ENCODE results near the gene MAP4K4. TPM values are rescaled to one million over a fixed set of nuclear protein-coding genes. Genes with fewer than 3 reads are reported as not detected.
A peak's percentile ranks its signal among the peaks of the same experiment; 100 is the strongest.

Gene MAP4K4
- polyA plus RNA-seq, 1 donor from 2014 or later = 9.3 TPM

DNA sequence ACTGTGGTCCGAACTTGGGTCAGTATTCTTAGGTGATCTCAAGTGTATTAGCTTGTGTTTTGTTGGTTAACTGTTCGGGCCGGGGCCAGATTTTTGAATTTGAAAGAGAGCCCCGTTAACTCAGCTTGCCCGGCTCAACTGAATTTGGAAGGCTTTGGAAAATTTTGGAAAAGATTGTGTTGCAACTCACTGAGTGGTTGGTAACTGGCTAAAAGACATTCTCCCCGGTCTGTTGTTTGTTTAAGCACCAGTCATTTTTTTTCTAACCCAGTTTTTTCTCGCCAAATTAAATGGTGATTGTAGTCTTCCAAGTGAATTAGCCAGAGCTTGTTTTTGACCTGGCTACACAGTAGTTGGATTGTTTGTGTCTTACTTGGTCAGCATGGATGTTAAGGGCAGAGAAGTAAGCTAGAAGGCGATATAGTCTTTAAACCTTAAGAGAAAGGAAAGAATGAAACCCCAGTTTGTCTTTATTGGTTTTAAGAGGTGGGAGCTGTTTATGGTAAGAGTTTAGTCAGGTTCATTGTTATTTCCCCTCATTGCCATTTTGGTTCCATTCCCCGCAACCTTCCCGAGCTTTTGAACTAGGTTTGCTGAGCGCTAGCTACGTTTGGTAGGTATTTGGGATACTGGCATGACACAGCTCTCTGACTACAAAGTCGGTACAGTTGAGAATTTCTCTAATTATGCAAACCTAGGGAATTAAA, 2.4 kb downstream of the MAP4K4 start:
- Mint-ChIP-seq H3K4me1 (peaks cover 23 to 44% (median 34%) of the 10 kb centered on the region in 3 donors), H3K36me3 (peaks cover 8% of the 10 kb centered on the region), H3K4me3 (no peak overlapping the region), H3K9me3 (peaks cover 0 to 4% (median 0%) of the 10 kb centered on the region in 3 donors), H3K27ac (no peak overlapping the region), H3K27me3 (no peaks in the 10 kb centered on the region)

DNA sequence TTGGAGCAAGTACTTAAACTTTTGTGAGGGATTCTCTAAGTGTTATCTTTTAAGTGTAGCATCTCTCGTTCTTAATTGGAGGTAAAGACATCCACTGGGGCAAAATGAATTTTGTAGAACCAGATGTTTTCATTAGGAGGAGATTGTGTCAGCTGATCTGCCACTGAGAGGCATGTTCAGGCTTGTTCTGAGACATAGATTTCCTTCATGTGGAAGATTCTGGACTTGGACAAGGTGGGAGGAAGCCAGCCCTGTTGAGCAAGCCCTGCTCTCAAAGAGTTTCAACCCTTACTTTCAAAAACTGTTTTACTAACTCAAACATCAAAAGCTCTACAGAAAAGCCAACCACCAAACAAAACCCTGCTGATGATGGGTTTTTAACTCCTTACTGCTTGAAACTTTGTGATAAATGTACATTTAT, 6.5 kb downstream of the MAP4K4 start:
- Mint-ChIP-seq H3K9me3 (peaks cover 0 to 4% (median 0%) of the 10 kb centered on the region in 3 donors), H3K4me3 (peak overlapping the region; percentile 66 to 92 (median 86)), H3K27me3 (no peaks in the 10 kb centered on the region), H3K4me1 (peaks cover 48 to 66% (median 49%) of the 10 kb centered on the region in 3 donors), H3K27ac (peak overlapping the region; percentile 93 to 97 (median 96)), H3K36me3 (peaks cover 8% of the 10 kb centered on the region)

DNA sequence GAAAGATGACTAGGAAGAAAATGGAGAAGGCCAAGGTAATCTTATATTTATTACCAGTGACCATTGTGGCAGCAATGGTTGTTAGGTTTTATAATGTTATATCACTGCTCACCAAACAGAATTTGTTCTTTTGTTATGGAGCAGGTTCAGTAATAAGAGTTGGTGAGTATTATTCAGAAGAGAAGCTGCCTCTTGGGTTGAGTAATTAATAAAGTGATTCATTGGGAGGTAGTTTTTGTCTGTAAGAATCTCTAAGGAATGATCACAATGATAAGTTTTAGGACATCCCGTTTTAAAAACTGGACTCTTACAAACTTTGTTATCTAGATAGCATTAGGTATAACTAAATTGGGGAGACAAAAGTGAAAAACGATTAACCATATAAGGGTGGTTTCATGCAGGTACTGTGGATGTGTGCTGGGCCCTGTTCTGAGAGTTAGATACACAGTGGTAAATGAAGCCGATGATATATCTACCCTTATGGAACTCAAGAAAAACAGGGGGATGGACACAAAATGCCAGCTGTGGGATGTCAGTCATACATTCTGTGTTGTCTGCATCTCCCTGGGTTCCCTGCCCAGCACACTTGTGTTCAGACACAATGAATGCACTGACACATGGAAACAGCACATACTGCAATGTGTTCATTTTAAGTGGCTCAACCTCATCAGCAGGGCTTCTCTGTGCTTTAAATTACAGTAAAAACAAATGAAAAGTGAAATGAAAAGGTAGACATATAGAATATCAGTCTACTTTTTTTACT, 7.5 kb downstream of the MAP4K4 start:
- Mint-ChIP-seq H3K27ac (peak overlapping the region; percentile 93 to 97 (median 96)), H3K4me1 (peaks cover 50 to 73% (median 56%) of the 10 kb centered on the region in 3 donors), H3K27me3 (no peaks in the 10 kb centered on the region), H3K9me3 (peaks cover 0 to 4% (median 0%) of the 10 kb centered on the region in 3 donors), H3K36me3 (peaks cover 8% of the 10 kb centered on the region), H3K4me3 (peak overlapping the region in 3 of 4 donors; percentile 80 to 92 (median 83))

DNA sequence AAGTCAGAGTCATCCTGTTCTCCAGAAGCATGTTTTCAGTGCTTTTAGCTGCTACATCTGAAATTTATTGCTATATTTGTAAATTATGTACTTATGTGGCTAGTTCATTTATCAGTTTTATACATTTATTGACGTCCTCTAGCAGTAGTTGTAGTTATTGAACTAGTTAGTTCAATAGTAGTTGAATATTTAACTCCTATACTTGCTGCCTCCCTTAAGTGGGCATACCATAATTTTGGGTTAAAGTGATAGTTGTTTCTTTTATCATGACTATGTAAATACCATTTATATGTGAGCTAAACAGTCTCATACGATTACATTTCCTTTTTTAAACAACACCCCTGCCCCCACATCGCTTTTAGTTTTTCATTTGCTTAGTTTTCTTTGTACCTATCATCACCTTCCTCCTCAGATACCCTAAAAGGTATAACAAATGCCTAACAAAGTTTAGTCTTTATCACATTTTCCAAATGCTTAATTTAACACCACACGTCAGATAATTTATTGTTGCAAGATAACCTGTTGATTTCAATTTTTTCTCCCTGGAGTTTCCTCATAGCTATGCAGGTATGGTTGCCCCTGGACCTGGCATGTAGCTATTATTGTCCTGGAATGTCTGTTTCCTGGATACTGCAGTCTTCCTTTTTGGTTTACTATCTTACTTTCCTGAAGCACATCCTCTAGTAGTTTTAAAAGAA, 8.8 kb downstream of the MAP4K4 start:
- no peaks in the 10 kb centered on the region for H3K27me3 Mint-ChIP-seq
- H3K4me3 Mint-ChIP-seq = peak overlapping the region in 3 of 4 donors; percentile 74 to 79 (median 79)
- peaks cover 8% of the 10 kb centered on the region for H3K36me3 Mint-ChIP-seq
- peaks cover 0 to 4% (median 0%) of the 10 kb centered on the region in 3 donors for H3K9me3 Mint-ChIP-seq
- H3K27ac Mint-ChIP-seq = peak overlapping the region; percentile 27 to 91 (median 85)
- H3K4me1 Mint-ChIP-seq = peaks cover 53 to 78% (median 64%) of the 10 kb centered on the region in 3 donors

DNA sequence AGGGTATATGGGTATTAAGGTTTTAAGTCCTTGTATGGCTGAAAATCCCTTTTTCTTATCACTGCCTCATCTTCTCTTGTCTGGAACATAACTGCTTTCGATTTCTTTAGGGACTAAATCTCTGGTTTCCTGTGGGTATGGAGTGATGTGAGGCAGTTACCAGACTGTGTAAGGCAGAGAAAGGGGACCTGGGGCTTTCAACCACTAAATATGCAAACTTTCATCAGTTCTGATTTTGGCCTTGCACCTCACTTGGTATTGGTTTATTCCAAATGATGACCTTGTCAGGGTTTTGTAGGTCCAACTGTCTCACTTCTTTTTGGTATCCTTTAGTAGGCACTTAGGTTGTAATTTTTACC, 9.3 kb downstream of the MAP4K4 start:
- Mint-ChIP-seq H3K27ac (peak overlapping the region; percentile 27 to 91 (median 85)), H3K36me3 (peaks cover 8% of the 10 kb centered on the region), H3K27me3 (no peaks in the 10 kb centered on the region), H3K4me3 (peak overlapping the region; percentile 35 to 79 (median 76)), H3K4me1 (peaks cover 53 to 77% (median 67%) of the 10 kb centered on the region in 3 donors), H3K9me3 (peaks cover 0 to 4% (median 0%) of the 10 kb centered on the region in 3 donors)

DNA sequence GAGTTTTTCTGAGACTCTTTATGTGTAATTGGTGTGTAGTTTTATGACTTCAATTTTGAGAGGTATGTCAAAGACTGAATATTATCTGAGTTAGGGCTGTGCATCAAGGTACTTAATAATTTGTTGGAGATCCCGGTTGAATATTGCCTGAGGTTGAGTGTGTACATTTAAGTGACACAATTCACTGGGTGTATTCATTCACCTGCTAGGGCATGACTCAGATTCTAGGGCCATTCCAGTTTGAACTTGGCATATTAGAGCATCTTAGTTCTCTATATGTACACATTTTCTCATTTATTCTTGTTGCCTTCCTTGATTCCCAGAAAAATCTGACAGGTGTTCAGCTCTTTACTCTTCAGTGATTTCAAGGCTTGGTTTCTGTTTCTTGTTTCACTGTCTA, 12.5 kb downstream of the MAP4K4 start:
- Mint-ChIP-seq H3K9me3 (no peaks in the 10 kb centered on the region), H3K4me3 (peak overlapping the region; percentile 36 to 90 (median 64)), H3K4me1 (peaks cover 42 to 67% (median 57%) of the 10 kb centered on the region in 3 donors), H3K27me3 (no peaks in the 10 kb centered on the region), H3K27ac (peak overlapping the region; percentile 59 to 84 (median 80)), H3K36me3 (no peaks in the 10 kb centered on the region)

DNA sequence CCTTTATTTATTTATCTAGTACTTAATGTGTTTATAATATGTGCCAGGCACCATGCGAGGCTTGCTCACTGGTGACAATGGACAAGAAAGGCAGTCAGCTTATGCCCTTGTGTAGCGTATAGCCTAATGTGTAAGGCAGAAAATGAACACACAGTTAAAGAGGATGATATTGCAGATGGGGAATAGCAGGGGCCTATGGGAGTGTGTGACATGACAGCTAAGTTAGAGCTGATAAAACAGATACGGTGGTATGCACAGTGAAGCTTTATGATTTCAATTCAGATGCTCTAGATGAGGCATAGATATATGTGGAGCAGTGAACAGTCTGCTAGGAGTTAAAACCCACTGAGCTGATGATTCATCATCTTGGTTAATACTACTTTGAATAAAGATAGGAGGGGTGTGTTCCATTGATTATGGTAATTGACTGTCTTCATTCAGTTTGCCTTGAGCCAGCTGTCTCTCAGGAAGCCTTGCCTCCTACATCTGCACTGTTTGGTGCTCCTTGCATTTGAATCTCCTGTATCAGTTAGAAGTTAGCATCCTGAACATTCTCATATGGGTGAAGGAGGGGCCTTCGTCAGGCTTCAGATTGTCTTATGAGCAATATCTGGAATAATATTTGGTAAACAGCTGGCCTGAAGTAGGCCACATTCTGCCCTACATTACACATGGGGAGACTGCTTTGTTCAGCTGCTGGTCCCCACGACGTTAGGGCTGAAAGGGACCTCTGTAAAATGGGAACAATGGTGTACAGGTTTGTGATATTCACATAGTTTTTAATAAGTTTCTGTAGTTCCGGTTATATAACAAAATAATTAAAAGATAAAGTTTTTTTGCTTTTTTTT, 13.2 kb downstream of the MAP4K4 start:
- Mint-ChIP-seq H3K4me1 (peaks cover 46 to 66% (median 54%) of the 10 kb centered on the region in 3 donors), H3K4me3 (peak overlapping the region; percentile 44 to 90 (median 71)), H3K36me3 (no peaks in the 10 kb centered on the region), H3K27ac (peak overlapping the region; percentile 59 to 84 (median 80)), H3K27me3 (no peaks in the 10 kb centered on the region), H3K9me3 (no peaks in the 10 kb centered on the region)

DNA sequence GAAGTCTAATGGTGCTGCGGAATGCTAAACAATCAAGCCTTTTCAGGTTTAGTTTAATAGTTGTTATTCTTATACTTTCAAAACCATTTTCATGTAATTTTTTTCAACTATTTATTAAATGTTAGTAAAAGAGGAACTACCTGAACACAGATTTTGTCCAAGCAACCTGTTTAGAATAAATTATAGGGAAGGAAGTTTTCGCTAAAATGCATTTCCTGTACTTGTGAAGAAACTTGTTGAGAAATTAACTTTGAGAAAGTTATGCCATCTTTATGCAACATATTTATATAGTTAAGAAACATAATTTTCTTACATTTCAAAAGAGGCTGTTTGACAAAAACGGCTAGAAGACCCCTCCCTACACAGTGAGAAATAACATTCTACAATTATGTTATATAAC, 16.6 kb downstream of the MAP4K4 start:
- no peaks in the 10 kb centered on the region for H3K9me3 Mint-ChIP-seq
- H3K27me3 Mint-ChIP-seq = no peaks in the 10 kb centered on the region
- peak overlapping the region; percentile 89 to 97 (median 97) for H3K27ac Mint-ChIP-seq
- peaks cover 7% of the 10 kb centered on the region for H3K36me3 Mint-ChIP-seq
- peaks cover 47 to 69% (median 56%) of the 10 kb centered on the region in 3 donors for H3K4me1 Mint-ChIP-seq
- H3K4me3 Mint-ChIP-seq = peak overlapping the region; percentile 67 to 87 (median 80)

DNA sequence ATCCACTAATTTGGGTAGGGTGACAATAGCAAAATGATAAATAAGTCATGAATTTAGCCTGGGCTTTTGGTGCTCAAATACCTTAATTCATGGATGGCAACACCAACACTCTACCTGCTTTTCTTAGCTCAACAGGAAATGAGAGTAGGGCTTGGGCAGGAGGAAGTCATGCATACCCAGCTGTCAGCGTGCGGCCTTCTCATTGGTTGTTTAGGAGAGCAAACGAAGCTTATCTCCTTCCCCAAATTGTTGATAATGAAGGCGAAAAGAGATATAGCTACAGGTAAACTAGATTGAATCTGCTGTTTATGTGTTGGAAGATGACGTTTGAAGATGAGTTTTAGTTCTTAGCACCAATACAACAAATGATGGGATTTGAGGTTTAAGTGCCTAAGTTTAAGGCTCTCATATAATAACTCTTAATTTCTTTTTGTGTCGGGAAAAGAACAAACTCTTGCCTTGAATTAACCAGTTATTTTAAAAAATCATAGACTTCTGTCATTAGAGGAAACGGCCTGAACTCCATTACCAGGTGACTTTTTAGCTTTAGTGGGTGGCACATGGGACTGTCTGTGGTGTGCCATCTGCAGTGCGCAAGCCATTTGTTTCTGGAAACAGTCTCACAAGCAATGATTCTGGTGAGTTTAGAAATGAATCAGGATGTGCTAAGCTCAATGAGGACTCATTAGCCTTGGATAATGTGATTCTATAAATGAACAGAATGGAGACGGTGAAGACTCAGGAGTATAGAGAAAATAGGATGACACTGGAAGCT, 19.8 kb downstream of the MAP4K4 start:
- Mint-ChIP-seq H3K4me1 (peaks cover 42 to 67% (median 55%) of the 10 kb centered on the region in 3 donors), H3K36me3 (peaks cover 7% of the 10 kb centered on the region), H3K27me3 (no peaks in the 10 kb centered on the region)

DNA sequence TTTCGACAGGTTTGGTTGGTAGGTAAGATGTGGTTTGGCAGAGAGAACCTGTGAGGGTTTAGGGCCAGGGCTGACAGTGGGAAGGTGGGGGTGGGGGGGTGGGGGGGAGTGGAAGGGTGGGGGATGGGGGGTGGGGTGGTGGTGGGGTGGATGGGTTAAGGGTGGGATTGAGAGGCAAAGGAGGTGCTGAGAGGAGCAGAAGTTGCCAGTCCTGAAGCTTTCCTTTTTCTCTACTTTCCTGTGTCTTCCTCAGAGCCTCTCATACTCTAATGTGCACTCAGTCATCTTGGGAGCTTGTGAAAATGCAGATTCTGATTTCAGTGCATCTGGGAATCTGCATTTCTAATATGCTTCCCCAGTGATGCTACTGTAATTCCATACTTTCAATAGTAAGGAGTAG, 21.0 kb downstream of the MAP4K4 start:
- Mint-ChIP-seq H3K9me3 (no peaks in the 10 kb centered on the region), H3K36me3 (peaks cover 7% of the 10 kb centered on the region), H3K4me1 (peaks cover 51 to 76% (median 65%) of the 10 kb centered on the region in 3 donors), H3K27me3 (no peaks in the 10 kb centered on the region), H3K4me3 (peak overlapping the region; percentile 24 to 93 (median 54)), H3K27ac (peak overlapping the region; percentile 97)

More for the DNA sequence above, 19.8 kb downstream of the MAP4K4 start:
- no peaks in the 10 kb centered on the region for H3K9me3 Mint-ChIP-seq
- H3K27ac Mint-ChIP-seq = peak overlapping the region; percentile 97
- peak overlapping the region; percentile 55 to 93 (median 76) for H3K4me3 Mint-ChIP-seq

DNA sequence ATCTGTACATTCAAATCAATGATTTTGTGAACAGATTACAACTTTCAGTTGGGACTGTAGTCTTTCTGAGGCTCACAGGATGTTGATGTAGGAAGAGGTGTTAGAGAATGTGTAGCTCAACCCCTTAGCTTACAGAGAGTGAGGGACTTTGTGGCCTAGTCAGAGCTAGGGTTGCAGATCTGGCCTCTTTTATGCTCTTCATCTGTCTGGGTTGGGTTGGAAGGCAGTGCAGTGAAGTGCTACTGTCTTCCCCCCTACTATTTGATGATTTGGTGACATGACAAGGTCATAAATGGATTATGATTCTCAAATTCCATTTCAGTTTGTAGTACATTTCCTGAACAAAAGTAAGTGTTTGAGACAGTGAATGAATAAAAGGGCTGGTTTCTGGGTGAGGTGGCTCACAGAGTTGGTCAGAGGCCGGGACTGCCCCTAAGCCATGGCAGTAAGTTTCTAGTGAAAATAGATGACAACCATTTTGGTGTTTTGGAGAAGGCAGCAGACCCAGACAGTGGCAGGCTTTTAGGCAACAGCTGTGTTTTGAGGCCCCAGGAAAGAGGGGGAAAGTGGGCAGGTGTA, 21.6 kb downstream of the MAP4K4 start:
- peak overlapping the region; percentile 92 to 97 (median 97) for H3K27ac Mint-ChIP-seq
- no peaks in the 10 kb centered on the region for H3K9me3 Mint-ChIP-seq
- peaks cover 52 to 78% (median 68%) of the 10 kb centered on the region in 3 donors for H3K4me1 Mint-ChIP-seq
- peak overlapping the region; percentile 24 to 93 (median 54) for H3K4me3 Mint-ChIP-seq
- no peaks in the 10 kb centered on the region for H3K27me3 Mint-ChIP-seq
- peaks cover 7% of the 10 kb centered on the region for H3K36me3 Mint-ChIP-seq

DNA sequence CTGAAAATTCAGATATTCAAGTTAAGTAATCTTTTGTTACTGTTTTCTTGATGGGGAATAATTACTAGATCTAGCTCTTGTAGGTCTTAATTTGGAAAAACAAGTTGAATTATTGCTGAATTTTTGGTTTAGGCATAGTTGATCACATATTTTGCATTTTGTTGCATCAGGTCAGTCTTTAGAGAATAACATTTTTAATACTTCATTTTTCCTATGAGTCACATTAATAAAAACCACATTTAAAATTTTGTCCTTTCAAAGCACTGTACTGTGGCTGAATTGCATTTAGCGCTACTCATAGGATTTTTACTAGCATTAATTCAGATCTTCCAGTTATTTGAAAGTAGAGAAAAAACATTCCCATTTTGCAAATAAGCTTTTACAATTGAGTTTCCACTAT, 23.2 kb downstream of the MAP4K4 start:
- Mint-ChIP-seq H3K27ac (peak overlapping the region; percentile 92 to 97 (median 97)), H3K27me3 (no peaks in the 10 kb centered on the region), H3K36me3 (peaks cover 7% of the 10 kb centered on the region), H3K9me3 (no peaks in the 10 kb centered on the region), H3K4me1 (peaks cover 65 to 82% (median 72%) of the 10 kb centered on the region in 3 donors), H3K4me3 (peak overlapping the region; percentile 34 to 79 (median 47))

DNA sequence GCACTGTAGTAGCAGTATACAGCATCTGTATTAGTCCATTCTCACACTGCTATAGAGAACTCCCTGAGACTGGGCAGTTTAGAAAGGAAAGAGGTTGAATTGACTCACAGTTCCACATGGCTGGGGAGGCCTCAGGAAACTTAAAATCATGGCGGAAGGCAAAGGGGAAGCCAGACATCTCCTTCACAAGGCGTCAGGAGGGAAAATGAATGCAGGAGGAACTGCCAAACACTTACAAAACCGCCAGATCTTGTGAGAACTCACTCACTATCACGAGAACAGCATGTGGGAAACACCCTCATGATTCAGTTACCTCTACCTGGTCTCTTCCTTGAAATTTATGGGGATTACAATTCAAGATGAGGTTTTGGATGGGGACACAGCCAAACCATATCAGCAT, 25.4 kb downstream of the MAP4K4 start:
- Mint-ChIP-seq H3K27ac (peak overlapping the region; percentile 92 to 97 (median 92)), H3K27me3 (no peaks in the 10 kb centered on the region), H3K36me3 (peaks cover 3% of the 10 kb centered on the region), H3K9me3 (no peaks in the 10 kb centered on the region), H3K4me3 (peak overlapping the region; percentile 31 to 70 (median 68)), H3K4me1 (peaks cover 64 to 83% (median 80%) of the 10 kb centered on the region in 3 donors)

All from IgD-negative memory B cell (primary cell).